Pancreas (tissue), 10 donors: ENCODE data around the gene PCED1B. TPM values are rescaled to one million over a fixed set of nuclear protein-coding genes. Genes with fewer than 3 reads are reported as not detected.

ENCODE experiments used
- ATAC-seq, 4 donors: fragments of 200-7000 bp; cut with Tn5 transposase; one replicate each; pipeline versions ENCODE4 v1.8.0 to v1.9.1; 2020; ENCODE audit warnings: mild to moderate bottlenecking in 4 of 4, moderate library complexity in 4 of 4
- DNase-seq, 6 donors: peaks; one replicate each; pipeline ENCODE4 v3.0.0-alpha.2; 2020
- FAIRE-seq: peaks from 2 replicates; lab custom pipeline; 2012; peaks lifted over from hg19 to GRCh38; lab: Jason Lieb, UNC
- H3K27ac ChIP-seq, 4 donors: fragments of 200-600 bp; sonication (generic); 1 replicate in 3 of 4; 2 replicates in 1 of 4; pipeline versions ENCODE4 v1.5.0 to v1.8.0; 2020
- H3K27me3 ChIP-seq, 4 donors: fragments of 200-600 bp; one replicate each; pipeline ENCODE4 v1.8.0; 2021
- H3K36me3 ChIP-seq, 3 donors: fragments of 200-600 bp; sonication (generic) in 1 of 3; one replicate each; pipeline versions ENCODE4 v1.5.0 to v1.8.0; 2020 to 2021
- H3K4me1 ChIP-seq, 3 donors: fragments of 200-600 bp; one replicate each; pipeline ENCODE4 v1.8.0; 2021
- H3K4me3 ChIP-seq, 4 donors: fragments of 200-600 bp; sonication (generic) in 2 of 4; one replicate each; pipeline versions ENCODE4 v1.5.0 to v1.8.0; 2020 to 2021
- H3K9me3 ChIP-seq, 4 donors: fragments of 200-600 bp; one replicate each; pipeline ENCODE4 v1.8.0; 2021
- WGBS, 2 donors: extraction: QIAGEN DNeasy Blood & Tissue Kit; methylation state at CpG; one replicate each; pipeline ENCODE4 v1.1.7; 2013; 5-methylcytosine and 5-hydroxymethylcytosine counted together
- intact Hi-C, 3 donors: fragments of 100-400 bp; cut with DNase I; formaldehyde crosslinking; loops; one replicate each; pipeline versions ENCODE4 v1.11.1 to v1.14.2; 2022
- polyA plus RNA-seq, 2 donors: library from polyadenylated mRNA; stranded (reverse); fragments of 200-250 nt; gene quantifications; one replicate each; pipeline ENCODE4 v1.2.3, GENCODE V29; 2013
- total RNA-seq, 6 donors: library from RNA; stranded (reverse); fragmentation: NEBNext Ultra II Directional in 4 of 6; extraction: Animal tissue kit (Norgen Biotek cat#: 25700) in 4 of 6; gene quantifications; one replicate each; pipeline versions ENCODE4 v1.2.1 to v1.2.4, GENCODE V29; 2021 to 2023
- TF ChIP-seq, protein P1 (sequence below), 4 donors: fragments of 200-600 bp; sonication (generic) in 3 of 4; IDR thresholded peaks; one replicate each; pipeline versions ENCODE4 v1.5.0 to v1.8.0; 2021; ENCODE audit warnings: antibody characterized with exemption in 4 of 4
- donor health status: healthy with polysubstance abuse.
- donor health status: DM: no; HTN: no; CAD: no; lungs with moderate emphysema.
- donor health status: DM: no; HTN: no; CAD: no.
- donor health status: control.
- donor health status: control.
- donor health status: Bipolar disorder and iron deficiency.
- donor health status: DM: yes; HTN: yes; CAD: no.
- donor health status: DM: no; HTN: no; CAD: no.
- donor health status: DM: no; HTN: no; CAD: no.
- donor health status: DM: yes; HTN: yes; CAD: no.

Gene PCED1B
- total and polyA plus RNA-seq, 8 donors, result 0.71 to 6.4 (median 1.7) TPM

DNA sequence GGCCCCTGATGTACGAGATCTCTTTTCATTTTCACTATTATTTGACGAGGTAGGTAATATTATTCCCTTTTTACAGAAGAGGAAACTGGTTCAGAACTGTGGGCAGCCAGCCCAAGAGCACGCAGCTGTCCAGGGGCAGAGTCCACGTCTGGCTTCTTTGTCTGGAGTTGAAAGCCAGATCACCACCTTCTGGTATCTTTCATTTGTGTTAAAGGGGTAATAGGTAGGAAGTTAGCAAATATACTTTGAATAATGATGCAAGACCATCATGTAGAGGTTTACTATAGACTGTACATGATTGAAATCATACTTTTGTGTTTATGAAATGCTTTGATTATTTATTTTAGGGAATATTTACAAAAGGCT, 144.4 kb downstream of the PCED1B start:
- ATAC-seq, result peak; percentile 86 to 94 (median 88)
- Histone ChIP-seq H3K4me3 (peak overlapping the region in 1 of 4 donors; percentile 17), H3K4me1 (peaks cover 13 to 26% (median 17%) of the 10 kb centered on the region in 3 donors), H3K9me3 (no peaks in the 10 kb centered on the region), H3K36me3 (no peaks in the 10 kb centered on the region), H3K27me3 (no peaks in the 10 kb centered on the region), H3K27ac (peak overlapping the region; percentile 1 to 86 (median 71))
- intact Hi-C loops, result no loop called here
- WGBS, 2 donors, result 4 to 19% methylated on average over 4 of the region's 4 CpGs
- no peak for FAIRE-seq
- TF ChIP-seq, protein P1, sequence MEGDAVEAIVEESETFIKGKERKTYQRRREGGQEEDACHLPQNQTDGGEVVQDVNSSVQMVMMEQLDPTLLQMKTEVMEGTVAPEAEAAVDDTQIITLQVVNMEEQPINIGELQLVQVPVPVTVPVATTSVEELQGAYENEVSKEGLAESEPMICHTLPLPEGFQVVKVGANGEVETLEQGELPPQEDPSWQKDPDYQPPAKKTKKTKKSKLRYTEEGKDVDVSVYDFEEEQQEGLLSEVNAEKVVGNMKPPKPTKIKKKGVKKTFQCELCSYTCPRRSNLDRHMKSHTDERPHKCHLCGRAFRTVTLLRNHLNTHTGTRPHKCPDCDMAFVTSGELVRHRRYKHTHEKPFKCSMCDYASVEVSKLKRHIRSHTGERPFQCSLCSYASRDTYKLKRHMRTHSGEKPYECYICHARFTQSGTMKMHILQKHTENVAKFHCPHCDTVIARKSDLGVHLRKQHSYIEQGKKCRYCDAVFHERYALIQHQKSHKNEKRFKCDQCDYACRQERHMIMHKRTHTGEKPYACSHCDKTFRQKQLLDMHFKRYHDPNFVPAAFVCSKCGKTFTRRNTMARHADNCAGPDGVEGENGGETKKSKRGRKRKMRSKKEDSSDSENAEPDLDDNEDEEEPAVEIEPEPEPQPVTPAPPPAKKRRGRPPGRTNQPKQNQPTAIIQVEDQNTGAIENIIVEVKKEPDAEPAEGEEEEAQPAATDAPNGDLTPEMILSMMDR (IDR thresholded peaks at IDR 0.05), result no peak
- DNase-seq, result peak; percentile 42 to 73 (median 63)

DNA sequence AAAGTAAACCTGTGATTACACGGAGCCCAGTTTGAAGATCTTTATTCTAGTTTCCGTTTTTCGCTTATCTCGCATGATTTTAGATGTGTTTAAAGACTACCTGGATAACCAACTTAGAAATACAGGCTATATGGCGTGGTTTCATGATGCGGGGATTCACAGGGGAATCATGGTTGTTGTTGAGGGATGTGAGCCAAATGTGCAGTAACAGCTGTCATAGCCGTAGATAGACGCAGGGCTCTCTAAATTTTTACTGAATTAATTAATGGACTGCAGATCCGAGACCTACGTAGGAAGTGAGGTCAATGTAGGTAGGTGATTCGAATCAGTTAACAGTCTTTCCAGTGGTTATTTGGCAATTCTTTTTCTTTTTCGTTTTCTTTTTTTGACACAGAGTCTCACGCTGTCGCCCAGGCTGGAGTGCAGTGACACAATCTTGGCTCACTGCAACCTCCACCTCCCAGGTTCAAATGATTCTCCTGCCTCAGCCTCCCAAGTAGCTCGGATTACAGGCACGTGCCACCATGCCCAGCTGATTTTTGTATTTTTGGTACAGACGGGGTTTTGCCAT, 145.2 kb downstream of the PCED1B start:
- no peak for FAIRE-seq

DNA sequence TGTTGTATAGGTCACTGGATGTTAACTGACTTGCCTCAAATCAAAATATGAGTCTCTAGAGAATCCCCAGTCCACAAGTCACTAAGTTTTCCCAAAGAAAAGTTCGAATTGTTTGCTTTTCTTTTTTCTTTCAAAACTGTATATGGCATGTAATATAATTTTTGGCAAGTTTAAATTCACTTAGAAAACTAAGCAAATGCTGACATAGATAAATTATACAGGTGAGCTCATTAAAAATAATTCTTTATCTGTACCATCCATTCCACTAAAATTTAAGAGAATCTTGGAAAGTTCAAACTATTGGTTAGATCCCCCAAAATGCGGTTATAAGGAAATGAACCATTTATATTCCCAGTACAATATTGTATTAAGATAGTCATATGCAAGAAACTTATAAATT, 145.9 kb downstream of the PCED1B start:
- no peak for ATAC-seq
- FAIRE-seq, result peak; percentile 9
- Histone ChIP-seq H3K27me3 (no peaks in the 10 kb centered on the region), H3K9me3 (no peaks in the 10 kb centered on the region), H3K27ac (no peak overlapping the region), H3K4me3 (no peak overlapping the region), H3K4me1 (peaks cover 13 to 30% (median 22%) of the 10 kb centered on the region in 3 donors), H3K36me3 (no peaks in the 10 kb centered on the region)
- TF ChIP-seq, protein P1 (IDR thresholded peaks at IDR 0.05), result no peak
- intact Hi-C loops, result no loop called here
- no peak for DNase-seq
- 87 to 91% methylated on average over 2 of the region's 2 CpGs for WGBS, 2 donors

More for the DNA sequence above, 145.2 kb downstream of the PCED1B start:
- Histone ChIP-seq H3K27me3 (no peaks in the 10 kb centered on the region), H3K36me3 (no peaks in the 10 kb centered on the region), H3K9me3 (no peaks in the 10 kb centered on the region), H3K4me3 (no peak overlapping the region), H3K27ac (peak overlapping the region in 2 of 4 donors; percentile 82 to 86), H3K4me1 (peaks cover 13 to 30% (median 22%) of the 10 kb centered on the region in 3 donors)
- intact Hi-C loops, result no loop called here
- ATAC-seq (no peak), DNase-seq (no peak)
- 78 to 81% methylated on average over 17 of the region's 17 CpGs for WGBS, 2 donors
- TF ChIP-seq, protein P1 (IDR thresholded peaks at IDR 0.05), result no peak

DNA sequence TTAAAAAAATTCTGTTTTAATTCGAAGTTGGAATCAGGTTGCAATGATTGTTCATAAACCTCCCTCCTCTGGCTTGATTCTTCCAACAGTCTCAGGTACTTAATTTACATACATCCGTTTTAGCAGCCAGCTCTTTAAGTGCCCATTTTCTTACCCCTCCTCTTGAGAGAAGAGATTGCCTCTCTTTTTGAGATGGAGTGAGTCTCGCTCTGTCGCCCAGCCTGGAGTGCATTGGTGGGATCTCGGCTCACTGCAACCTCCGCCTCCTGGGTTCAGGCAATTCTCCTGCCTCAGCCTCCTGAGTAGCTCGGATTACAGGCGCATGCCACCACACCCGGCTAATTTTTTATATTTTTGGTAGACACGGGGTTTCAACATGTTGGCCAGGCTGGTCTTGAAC, 146.8 kb downstream of the PCED1B start:
- Histone ChIP-seq H3K27me3 (no peaks in the 10 kb centered on the region), H3K9me3 (no peaks in the 10 kb centered on the region), H3K36me3 (no peaks in the 10 kb centered on the region), H3K4me1 (peaks cover 13 to 30% (median 22%) of the 10 kb centered on the region in 3 donors), H3K4me3 (no peak overlapping the region), H3K27ac (no peak overlapping the region)
- TF ChIP-seq, protein P1 (IDR thresholded peaks at IDR 0.05), result no peak
- intact Hi-C loops, result no loop called here
- no peak for FAIRE-seq
- DNase-seq, result no peak
- 90 to 93% methylated on average over 10 of the region's 10 CpGs for WGBS, 2 donors
- ATAC-seq, result no peak

DNA sequence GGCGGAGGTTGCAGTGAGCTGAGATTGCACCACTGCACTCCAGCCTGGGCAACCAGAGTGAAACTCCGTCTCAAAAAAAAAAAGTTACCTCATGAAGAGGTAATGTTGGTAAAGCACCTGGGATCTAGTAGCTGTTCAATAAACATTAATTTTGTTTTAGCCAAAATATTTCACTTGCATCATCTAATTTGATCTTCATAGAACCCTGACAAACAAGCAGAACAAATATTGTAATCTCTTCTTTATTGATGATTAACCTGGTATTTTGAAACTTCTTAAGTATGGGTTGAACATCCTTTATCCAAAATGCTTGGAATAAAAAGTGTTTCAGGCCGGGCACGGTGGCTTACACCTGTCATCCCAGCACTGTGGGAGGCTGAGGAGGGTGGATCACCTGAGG, 149.4 kb downstream of the PCED1B start:
- DNase-seq (no peak), FAIRE-seq (no peak), ATAC-seq (peak in 1 of 4 donors; percentile 51)
- Histone ChIP-seq H3K27ac (no peak overlapping the region), H3K36me3 (no peaks in the 10 kb centered on the region), H3K27me3 (no peaks in the 10 kb centered on the region), H3K9me3 (no peaks in the 10 kb centered on the region), H3K4me3 (no peak overlapping the region), H3K4me1 (peaks cover 6 to 15% (median 14%) of the 10 kb centered on the region in 3 donors)
- TF ChIP-seq, protein P1 (IDR thresholded peaks at IDR 0.05), result no peak
- WGBS, 2 donors, result 41 to 43% methylated on average over 4 of the region's 4 CpGs
- intact Hi-C loops, result no loop called here
